Neutrophil (primary cell): ENCODE measurements around the gene VCPKMT.

Experiments
- H3K27ac ChIP-seq: fragments of 200-600 bp; sonication (generic); 2 replicates; pipeline ENCODE4 v1.5.1; 2016; ENCODE audit warnings: mild to moderate bottlenecking, moderate library complexity
- H3K27me3 ChIP-seq: fragments of 200-600 bp; sonication (generic); 2 replicates; pipeline ENCODE4 v1.6.0; 2016; ENCODE audit warnings: mild to moderate bottlenecking
- H3K36me3 ChIP-seq: fragments of 200-600 bp; sonication (generic); 2 replicates; pipeline ENCODE4 v1.5.1; 2017
- H3K4me1 ChIP-seq, 2 experiments: fragments of 200-600 bp in 1 of 2; sonication (generic) in 1 of 2; 1 replicate in 1 of 2; 2 replicates in 1 of 2; pipeline versions ENCODE4 v1.5.1 to v1.6.1; 2013 to 2016; ENCODE audit warnings: low read depth in 1 of 2, low read length in 1 of 2, mild to moderate bottlenecking in 1 of 2, moderate library complexity in 1 of 2; ENCODE audit not compliant: control insufficient read depth in 1 of 2, insufficient read depth in 1 of 2
- H3K4me3 ChIP-seq, 2 experiments: fragments of 200-600 bp in 1 of 2; sonication (generic) in 1 of 2; 1 replicate in 1 of 2; 2 replicates in 1 of 2; pipeline ENCODE4 v1.5.1; 2013 to 2016; ENCODE audit warnings: low read depth in 1 of 2, low read length in 1 of 2, mild to moderate bottlenecking in 1 of 2, moderate library complexity in 1 of 2
- H3K9me3 ChIP-seq: fragments of 200-600 bp; sonication (generic); 2 replicates; pipeline ENCODE4 v1.5.1; 2016
- CTCF ChIP-seq: fragments of 200-600 bp; sonication (generic); IDR thresholded peaks from 2 replicates; pipeline ENCODE4 v1.5.1; 2016; ENCODE audit warnings: antibody characterized with exemption

Gene VCPKMT

GRCh38 chr14:50103558-50103957 is 12.8 kb downstream of the VCPKMT start:
- no peak for TF ChIP-seq CTCF
- Histone ChIP-seq H3K4me1 (no peaks in the 10 kb centered on the region), H3K27ac (no peak overlapping the region)

DNA sequence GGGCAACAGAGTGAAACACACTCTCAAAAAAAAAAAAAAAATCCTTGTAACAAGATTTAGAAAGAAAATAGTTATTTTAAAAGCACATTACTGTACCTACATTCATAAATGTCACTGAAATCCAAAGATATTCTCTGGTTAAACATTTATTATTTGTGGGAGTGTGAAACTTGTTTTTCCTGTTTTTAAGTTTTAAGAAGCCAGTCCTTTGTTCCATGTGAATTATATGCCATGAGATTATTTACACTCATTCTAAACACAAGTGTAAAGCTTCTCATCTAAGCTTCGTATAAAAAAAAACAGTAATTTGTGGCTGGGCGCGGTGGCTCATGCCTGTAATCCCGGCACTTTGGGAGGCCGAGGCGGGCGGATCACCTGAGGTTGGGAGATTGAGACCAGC is 15.0 kb downstream of the VCPKMT start:
- no peaks in the 10 kb centered on the region for H3K9me3 ChIP-seq
- peaks cover 68% of the 10 kb centered on the region for H3K36me3 ChIP-seq
- no peak overlapping the region for H3K27ac ChIP-seq
- H3K27me3 ChIP-seq, result no peaks in the 10 kb centered on the region
- H3K4me1 ChIP-seq, result no peaks in the 10 kb centered on the region
- no peak overlapping the region for H3K4me3 ChIP-seq
- TF ChIP-seq CTCF, result no peak

More at GRCh38 chr14:50103558-50103957, 12.8 kb downstream of the VCPKMT start:
- no peaks in the 10 kb centered on the region for H3K9me3 ChIP-seq
- H3K27me3 ChIP-seq, result no peaks in the 10 kb centered on the region
- no peak overlapping the region for H3K4me3 ChIP-seq
- H3K36me3 ChIP-seq, result peaks cover 77% of the 10 kb centered on the region

DNA sequence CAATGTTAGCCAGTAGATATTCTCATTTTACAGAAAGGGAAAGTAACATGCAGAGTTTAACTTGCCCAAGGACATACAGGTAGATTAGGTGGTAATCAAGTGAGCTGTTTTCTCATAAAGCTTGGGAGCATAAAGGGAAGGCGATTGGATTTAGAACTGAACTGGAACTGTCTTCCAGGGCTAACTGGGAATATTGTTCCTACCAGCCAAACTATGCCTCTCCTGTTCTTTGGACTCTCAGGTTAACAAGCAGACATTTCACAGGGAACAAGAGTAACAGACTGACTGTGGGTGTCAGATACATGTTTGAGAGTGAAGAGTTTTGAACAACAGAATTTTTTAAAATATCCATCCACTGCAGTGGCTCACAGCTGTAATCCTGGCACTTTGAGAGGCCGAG is 15.6 kb downstream of the VCPKMT start:
- Histone ChIP-seq H3K36me3 (peaks cover 66% of the 10 kb centered on the region), H3K27ac (no peak overlapping the region), H3K4me1 (no peaks in the 10 kb centered on the region), H3K4me3 (no peak overlapping the region), H3K9me3 (no peaks in the 10 kb centered on the region), H3K27me3 (no peaks in the 10 kb centered on the region)
- TF ChIP-seq CTCF, result no peak

- Histone ChIP-seq H3K4me1 (no peaks in the 10 kb centered on the region), H3K36me3 (peaks cover 72% of the 10 kb centered on the region), H3K27me3 (no peaks in the 10 kb centered on the region), H3K9me3 (no peaks in the 10 kb centered on the region), H3K27ac (no peak overlapping the region), H3K4me3 (no peak overlapping the region)
- TF ChIP-seq CTCF, result no peak
These were observed 17.0 kb downstream of the VCPKMT start for GRCh38 chr14:50099335-50099734.

- Histone ChIP-seq H3K4me3 (no peak overlapping the region), H3K27me3 (no peaks in the 10 kb centered on the region), H3K27ac (no peak overlapping the region), H3K36me3 (peaks cover 62% of the 10 kb centered on the region), H3K4me1 (no peaks in the 10 kb centered on the region), H3K9me3 (no peaks in the 10 kb centered on the region)
- no peak for TF ChIP-seq CTCF
These were observed 20.5 kb downstream of the VCPKMT start for GRCh38 chr14:50095895-50096294.
